Activated gamma-delta T cell treated with Interleukin-2 at 50 U/mL for 16 hours (primary cell): ENCODE data around the gene PPM1D.

Experiments
- DNase-seq: peaks from one replicate; pipeline ENCODE4 v3.0.0-alpha.2; 2020

Gene PPM1D

DNA sequence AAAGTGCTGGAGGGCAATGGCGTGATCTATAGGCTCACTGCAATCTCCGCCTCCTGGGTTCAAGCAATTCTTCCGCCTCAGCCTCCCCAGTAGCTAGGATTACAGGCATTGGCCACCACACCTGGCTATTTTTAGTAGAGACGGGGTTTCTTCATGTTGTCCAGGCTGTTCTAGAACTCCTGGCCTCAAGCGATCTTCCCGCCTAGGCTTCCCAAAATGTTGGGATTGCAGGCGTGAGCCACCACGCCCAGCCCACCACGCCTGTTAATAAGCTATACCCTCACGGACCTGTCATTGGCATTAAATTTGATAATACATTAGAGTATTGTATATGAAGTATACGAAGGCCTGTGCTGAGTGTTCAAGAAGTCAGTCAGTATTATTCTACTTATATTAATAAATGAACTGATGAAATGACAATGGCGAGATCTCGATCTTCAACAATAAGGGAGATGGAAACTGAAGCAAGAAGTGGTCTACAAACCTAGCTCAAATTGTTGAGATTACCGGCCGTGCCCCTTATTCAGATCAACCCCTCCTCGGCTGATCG is 76.8 kb downstream of the PPM1D start:
- DNase-seq, result no peak

DNA sequence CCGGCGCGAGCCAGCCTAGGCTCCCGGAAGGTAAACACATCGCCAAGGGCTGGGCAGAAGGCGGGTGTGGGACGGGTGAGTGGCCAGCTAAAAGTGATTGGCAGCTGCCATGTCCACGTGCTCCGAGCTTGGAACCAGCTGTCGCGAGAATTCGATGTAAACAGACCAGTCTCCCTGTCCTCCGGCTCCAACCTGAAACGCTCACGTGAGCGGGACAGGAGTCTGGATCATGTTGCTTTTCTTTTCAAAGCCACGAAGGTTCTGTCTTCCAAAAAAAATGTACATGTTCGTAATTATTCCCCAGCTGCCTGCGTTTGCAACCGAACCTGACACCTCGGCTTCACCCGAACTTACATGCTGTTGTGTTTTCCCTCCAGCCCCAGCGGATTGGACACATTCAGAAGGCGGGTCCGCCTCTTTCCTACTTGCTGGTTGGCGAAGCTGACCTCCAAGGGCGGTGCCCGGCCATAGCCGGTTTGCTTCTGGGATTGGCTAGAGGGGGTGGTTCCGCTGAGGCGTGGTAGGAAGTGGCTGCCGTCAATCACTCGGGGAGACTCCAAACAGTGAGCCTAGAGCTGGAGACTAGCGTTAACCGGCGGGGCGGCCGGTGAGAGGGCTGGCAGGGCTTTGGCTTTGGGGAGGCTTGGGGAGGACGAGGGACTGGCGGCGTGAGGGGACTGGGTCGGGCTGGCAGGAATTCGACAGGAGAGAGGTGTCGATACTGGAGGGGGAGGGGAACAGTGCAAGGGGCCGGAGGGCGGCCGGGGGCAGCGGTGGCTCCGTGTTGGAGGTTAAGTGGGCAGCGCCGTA is 77.5 kb downstream of the PPM1D start, which contains the start of gene BCAS3:
BCAS3 (plus strand) TSS at position 544 of the 810 bp plus-strand sequence.
- peak; percentile 96 for DNase-seq

DNA sequence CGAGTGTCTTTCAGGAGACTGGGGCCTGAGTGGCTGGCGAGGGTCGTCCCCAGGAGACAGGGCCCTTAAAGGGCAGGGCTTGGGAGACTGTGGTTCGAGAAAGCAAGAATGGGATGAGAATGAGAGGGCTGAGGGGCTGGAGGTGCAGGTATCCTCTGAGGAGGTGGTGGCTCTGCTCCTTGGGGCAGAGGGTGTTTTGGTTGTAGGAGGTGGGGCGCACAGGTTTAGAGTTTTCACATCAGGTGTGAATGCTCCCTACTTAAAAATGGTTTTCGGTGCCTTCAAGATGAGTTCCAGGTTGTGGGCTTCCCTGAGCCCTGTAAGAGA is 78.1 kb downstream of the PPM1D start:
- DNase-seq, result no peak

DNA sequence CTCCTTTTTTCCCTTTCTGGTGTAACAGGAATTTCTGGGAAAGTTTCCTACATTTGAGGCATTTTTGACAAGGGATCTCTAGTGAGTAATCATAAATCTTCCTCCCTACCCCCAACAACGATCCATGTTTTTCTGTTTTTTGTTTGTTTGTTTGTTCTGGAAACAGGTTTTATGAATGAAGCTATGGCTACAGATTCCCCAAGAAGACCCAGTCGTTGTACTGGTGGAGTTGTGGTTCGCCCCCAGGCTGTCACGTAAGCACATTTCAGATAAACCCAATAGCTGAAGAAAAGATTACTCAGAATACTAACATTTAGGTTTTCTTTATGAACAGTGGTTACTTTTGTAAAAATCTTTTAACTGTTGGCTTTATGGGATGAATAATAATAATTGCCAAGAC is 79.3 kb downstream of the PPM1D start:
- no peak for DNase-seq

DNA sequence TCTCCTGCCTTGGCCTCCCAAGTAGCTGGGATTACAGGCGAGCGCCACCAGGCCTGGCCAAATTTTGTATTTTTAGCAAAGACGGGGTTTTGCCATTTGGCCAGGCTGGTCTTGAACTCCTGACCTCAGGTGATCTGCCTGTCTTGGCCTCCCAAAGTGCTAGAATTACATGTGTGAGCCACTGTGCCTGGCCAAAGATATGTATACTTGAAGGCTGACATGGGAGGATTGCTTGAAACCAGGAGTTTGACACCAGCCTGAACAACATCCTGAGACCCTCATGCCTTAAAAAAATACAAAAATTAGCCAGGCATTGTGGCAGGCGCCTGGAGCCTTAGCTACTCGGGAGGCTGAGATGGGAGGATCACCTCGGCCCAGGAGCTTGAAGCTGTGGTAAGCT is 80.8 kb downstream of the PPM1D start:
- no peak for DNase-seq

DNA sequence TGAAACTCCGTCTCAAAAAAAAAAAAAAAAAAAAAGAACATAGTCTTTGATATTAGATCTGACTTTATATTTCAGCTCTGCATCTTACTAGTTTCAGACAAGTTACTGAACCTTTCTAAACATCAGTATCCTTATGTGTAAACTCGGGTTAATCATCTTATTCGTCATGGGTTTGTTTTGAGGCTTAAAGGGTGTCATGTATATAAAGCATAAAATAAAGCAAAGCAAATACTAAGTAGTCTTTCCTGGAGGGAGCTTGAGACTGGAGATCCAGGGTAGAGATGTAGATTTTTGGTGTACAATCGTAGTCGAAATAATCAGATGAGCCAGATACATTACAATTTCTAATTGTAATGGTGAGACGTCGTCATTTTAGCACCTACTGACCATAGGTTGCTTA is 85.4 kb downstream of the PPM1D start:
- DNase-seq, result no peak

DNA sequence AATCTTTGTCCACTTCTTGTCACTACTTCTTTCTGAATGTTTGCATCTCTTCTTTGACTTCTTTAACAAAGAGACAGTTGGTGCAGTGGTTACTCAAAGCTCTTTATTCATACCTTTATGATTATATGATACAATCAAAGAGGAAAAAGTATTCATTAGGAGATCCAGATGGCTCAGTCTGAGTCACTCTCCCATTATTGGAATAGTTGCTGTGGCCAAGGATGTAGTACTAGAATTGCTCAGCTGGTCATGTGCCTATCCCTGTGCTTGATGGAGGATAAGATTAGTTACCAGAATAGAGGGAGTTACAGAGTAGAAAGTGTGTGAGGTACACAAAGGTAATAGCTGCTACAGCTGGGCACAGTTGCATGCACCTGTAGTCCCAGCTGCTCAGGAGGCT is 96.0 kb downstream of the PPM1D start:
- no peak for DNase-seq

DNA sequence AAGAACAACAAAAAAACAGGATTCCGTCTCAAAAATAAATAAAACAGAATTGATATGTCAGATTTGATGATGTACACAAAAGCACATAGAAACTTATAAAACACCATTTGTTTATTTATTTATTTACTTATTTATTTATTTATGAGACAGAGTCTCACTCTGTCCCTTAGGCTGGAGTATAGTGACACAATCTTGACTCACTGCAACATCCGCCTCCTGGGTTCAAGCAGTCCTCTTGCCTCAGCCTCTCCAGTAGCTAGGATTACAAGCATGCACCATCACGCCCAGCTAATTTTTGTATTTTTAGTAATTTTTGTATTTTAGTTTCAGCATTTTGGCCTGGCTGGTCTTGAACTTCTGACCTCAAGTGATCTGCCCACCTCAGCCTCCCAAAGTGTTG is 99.1 kb downstream of the PPM1D start:
- DNase-seq, result no peak

DNA sequence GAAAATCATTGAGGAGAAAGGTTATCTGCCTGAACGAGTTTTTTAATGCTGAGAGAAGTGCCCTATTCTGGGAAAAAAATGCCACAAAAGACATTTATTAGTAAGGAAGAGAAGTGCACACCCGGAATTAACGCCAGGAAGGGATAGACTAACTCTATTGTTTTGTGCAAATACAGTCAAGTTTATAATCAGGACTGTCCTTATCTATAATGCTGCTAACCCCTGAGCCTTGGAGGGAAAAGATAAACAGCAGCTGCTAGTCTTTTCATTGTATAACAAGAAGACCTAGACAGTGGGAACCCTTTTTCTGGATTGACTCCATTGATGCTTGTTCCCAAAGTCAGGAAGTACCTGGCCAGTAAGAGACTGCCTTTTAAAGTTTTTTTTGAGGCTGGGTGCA is 104.2 kb downstream of the PPM1D start:
- no peak for DNase-seq

DNA sequence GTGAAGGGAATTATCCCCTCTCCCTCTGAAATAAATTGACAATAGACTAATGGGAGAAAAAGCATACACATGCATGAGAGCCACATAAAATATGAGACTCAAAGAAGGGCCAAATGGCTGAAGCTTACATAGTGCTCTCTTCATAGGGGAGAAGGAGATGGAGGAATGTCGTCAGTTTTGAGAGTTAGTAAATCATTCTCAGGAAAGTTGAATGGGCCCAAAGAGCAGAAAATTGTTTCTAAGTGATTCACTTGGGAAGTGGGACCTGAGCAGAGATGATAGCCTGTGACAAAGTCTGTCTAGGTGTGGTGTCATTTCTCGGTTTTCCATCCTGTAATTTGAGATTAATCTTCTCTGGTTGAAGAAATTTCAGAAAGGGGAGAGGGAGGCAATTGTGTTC is 112.7 kb downstream of the PPM1D start:
- no peak for DNase-seq

DNA sequence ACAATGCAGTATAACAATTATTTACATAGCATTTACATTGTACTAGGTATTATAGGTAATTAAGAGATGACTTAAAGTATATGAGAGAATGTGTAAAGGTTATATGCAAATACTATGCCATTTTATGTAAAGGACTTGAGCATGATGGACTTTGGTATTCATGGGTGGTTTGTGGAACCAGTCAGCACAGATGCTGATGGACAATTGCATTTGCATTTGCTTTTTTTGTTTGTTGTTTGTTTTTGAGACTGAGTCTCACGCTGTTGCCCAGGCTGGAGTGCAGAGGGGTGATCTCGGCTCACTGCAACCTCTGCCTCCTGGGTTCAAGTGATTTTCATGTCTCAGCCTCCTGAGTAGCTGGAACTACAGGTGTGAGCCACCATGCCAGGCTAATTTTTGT is 113.6 kb downstream of the PPM1D start:
- DNase-seq, result no peak
